Cardiac fibroblast (primary cell): ENCODE measurements around the gene PRICKLE4.
A peak's percentile ranks its signal among the peaks of the same experiment; 100 is the strongest.
"Not testable (repeated sequence)": the region's sequence is repeated elsewhere in the genome, so short reads cannot be mapped to it uniquely, and the experiment has no call there.

Source experiments
- DNase-seq, 2 donors: peaks; one replicate each; pipeline versions ENCODE4 v3.0.0 to v3.0.0-alpha.2; 2010; ENCODE audit warnings: low read depth in 2 of 2
- H3K4me3 ChIP-seq, 2 donors: replicated peaks in 1 of 2; 1 replicate in 1 of 2; 2 replicates in 1 of 2; pipeline ENCODE4 v1.5.1; 2011; ENCODE audit warnings: low read depth in 2 of 2, low read length in 2 of 2, mild to moderate bottlenecking in 2 of 2, moderate library complexity in 1 of 2
- CTCF ChIP-seq: IDR thresholded peaks from one replicate; pipeline ENCODE4 v1.5.1; 2011; ENCODE audit warnings: low read depth, mild to moderate bottlenecking, low read length, inconsistent platforms

The PRICKLE4 gene

DNA sequence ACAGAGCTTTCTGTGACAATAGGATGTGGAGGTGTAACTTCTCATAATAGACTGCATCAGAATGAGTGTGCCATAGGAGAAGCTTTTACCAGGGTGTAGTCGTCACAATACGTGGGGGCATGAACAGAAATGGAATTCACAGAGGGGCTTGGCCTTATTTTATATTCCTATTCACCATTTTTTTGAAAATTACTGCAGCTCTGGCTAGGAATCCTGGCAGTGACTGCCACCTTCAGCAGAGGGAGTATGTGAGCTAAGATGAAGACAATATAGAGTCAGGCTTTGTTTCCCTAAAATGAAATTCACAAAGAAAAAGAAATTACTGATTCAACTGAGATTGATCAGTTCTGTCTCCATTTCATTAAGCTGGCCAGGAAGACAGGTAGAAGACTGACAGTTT lies 20.8 kb downstream of the PRICKLE4 start:
- peak; percentile 77 for TF ChIP-seq CTCF
- DNase-seq: peak; percentile 59 to 60
- H3K4me3 ChIP-seq: no peak overlapping the region

DNA sequence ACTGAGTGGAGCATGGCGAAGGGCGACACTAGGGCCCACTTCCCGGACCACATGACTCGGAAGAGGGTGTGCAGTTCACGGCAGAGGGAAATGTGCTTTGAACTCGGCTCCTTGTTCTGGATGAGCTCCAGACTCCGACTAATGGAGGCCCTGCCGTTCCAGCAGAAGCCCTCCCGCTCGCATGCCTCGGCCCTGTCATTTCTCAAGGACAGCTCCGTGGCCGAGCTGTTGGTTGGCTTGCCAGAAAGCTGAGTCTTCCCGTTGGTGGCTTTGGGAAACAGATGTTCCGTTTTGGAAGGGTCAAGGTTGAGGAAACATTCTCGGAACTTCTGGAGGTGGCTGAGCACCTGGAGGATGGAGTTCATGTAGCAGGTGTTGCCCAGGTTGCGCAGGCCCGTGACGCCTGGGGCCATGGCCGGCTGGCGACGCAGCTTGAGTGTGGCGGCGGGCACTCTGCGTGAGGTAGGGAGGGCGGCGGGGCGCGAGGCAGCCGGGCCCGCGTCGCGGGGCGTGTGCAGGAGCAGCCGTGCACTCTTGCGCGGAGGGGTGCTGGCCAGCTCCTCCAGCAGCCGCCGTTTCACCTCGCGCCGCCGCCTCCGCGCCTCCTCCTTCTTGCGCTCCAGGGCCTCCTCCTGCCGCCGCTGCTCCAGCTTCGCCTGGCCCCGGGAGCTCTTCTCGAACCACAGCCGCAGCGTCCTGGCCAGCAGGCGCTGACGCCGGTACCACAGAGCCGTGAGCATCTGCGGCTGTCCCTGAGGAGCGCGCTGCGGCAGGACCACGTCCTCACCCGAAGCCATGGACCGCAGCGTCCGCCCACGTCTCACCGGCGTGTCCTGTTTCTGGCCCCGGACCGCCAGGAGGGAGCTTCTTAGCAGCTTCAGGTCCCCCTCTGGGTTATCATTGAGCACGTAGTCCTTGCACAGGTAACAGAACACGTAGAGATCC lies 25.5 kb downstream of the PRICKLE4 start:
- no peak for DNase-seq
- H3K4me3 ChIP-seq: no peak overlapping the region
- no peak for TF ChIP-seq CTCF

GRCh38 chr6:41811095-41811494 lies 30.5 kb downstream of the PRICKLE4 start:
- TF ChIP-seq CTCF: no peak
- no peak overlapping the region for H3K4me3 ChIP-seq

DNA sequence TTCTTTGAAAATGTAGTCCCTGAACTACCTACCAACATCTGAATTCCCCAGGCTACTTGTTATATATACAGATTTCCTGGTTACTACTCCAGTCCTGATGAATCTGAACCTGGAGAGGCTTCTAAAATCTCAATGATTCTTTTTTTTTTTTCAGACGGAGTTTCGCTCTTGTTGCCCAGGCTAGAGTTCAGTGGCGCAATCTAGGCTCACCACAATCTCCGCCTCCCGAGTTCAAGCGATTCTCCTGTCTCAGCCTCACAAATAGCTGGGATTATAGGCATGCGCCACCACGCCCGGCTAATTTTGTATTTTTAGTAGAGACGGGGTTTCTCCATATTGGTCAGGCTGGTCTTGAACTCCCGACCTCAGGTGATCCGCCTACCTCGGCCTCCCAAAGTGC lies 31.4 kb downstream of the PRICKLE4 start:
- not testable (repeated sequence) for H3K4me3 ChIP-seq, DNase-seq

More at GRCh38 chr6:41811095-41811494, 30.5 kb downstream of the PRICKLE4 start:
- no peak for DNase-seq

DNA sequence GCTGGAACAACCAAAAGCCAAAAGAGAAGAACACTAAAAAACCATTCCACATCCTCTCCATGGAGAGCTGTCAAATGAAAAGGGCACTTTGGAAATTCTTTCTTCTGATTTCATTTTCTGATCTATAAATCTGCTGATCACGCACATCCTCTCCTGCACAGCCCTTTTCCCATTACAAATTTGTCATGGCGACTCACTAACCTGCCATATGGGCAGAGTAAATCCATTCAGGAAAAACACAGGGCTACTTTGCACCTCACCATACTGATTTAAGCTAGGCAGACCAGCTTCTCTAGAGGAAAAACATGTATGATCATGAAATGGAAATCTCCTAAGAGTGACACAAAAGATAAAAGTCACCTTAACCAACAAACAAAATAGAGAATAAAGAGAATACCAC lies 32.9 kb downstream of the PRICKLE4 start:
- no peak for DNase-seq
- TF ChIP-seq CTCF: no peak

DNA sequence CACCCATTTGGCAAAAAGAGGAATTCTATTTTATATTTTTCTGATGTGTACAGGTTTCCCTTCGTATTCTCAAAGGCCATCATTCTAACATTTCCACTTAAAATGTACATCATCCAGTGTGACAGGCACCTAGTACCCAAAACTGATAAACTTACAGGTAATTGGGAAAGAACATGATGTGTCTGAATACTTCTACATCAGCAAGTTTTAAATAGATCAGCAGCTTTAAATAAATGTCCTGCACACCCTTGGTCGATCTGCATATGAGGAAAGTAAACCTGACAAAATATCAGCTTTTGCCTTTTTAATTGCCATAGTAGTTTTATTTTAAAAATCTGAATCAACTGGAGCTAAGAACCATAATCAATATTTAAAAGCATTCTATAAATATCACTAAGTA lies 33.4 kb downstream of the PRICKLE4 start:
- no peak for DNase-seq
- no peak for TF ChIP-seq CTCF
- H3K4me3 ChIP-seq: no peak overlapping the region

More for the DNA sequence above, 32.9 kb downstream of the PRICKLE4 start:
- no peak overlapping the region for H3K4me3 ChIP-seq

DNA sequence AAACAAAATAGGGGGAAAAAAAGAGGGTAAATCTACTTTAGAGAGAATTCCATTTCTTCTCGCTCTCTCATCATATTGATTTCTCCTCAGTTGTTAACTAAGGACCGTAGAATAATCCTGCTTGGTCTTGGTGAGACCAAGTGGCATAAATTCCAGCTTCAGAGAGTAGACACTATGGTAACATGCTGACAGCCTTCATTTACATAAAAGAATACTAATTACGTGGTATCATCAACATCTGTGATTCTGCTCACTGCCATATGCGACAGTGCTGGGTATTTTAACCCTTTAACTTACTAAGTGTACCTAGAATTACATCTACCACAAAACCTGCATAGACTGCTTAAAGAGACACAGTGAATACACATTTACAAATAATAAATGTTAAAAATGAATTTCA lies 34.0 kb downstream of the PRICKLE4 start:
- no peak for TF ChIP-seq CTCF
- no peak for DNase-seq
- H3K4me3 ChIP-seq: no peak overlapping the region
